ENCODE data around the gene INSM1.

DNA sequence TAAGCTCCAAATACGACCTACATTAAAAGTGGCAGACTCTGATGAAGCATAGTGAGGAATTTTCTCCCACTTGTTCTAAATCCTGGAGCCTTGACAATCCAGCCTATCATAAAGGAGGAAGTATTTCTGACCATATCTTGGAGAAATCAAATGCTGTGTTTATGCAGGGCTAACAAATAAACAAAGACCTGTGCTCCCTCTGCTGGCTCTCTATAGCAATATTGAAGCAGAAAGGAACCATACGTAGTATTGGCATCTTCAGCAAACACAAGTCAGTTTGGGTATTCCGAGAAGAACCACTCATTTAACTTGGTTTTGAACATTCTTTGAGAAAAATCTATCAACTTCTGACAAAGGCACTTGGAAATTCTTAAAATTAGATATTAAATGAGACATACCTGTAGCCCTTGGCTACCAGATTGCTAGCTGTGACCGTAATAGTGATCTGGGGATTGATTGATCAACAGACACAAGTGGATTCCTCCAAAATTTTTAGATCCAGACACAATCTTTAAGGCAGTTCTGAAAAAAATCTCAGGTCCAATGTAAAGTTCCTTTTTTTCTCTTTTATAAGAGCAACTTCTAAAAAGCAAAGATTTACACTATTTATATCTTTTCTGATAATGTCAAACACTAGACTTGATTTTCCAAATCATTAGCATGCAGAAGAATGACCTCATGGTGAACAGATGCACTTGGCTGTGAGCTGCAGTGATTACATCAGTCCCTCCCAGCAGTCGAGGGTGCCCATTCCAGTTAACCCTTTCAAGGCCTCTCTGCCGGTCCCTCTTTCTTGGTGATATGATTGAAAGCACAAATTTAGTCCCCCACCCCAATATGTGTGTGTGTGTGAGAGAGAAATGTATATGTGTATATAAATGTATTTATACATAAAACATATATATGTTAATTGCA, 40.2 kb downstream of the INSM1 start:
- TF ChIP-seq POLR2A (IDR thresholded peaks at IDR 0.05; ENCODE audit: low read depth, low read length) (no peak), TAF1 (IDR thresholded peaks at IDR 0.05; ENCODE audit: borderline replicate concordance, low read depth, low read length) (no peak), POLR2AphosphoS5 (IDR thresholded peaks at IDR 0.05; ENCODE audit: low read depth, low read length) (no peak)

All from GM12892 (cell line).